AG09319 (cell line): Measurements from ENCODE around the gene SEMA3F.
A peak's percentile ranks its signal among the peaks of the same experiment; 100 is the strongest.

ENCODE experiments used
- DNase-seq: peaks from one replicate; pipeline ENCODE4 v3.0.0-alpha.2; 2010; ENCODE audit warnings: low read depth; ENCODE audit errors: extremely low read depth
- TF ChIP-seq, protein P1 (sequence below): IDR thresholded peaks from 2 replicates; pipeline ENCODE4 v1.5.1; 2011; ENCODE audit warnings: low read depth, mild to moderate bottlenecking, inconsistent platforms, low read length, moderate library complexity

Gene SEMA3F

GRCh38 chr3:50237754-50238548 lies 82.8 kb downstream of the SEMA3F start:
- peak; percentile 52 for DNase-seq
- TF ChIP-seq, protein P1, sequence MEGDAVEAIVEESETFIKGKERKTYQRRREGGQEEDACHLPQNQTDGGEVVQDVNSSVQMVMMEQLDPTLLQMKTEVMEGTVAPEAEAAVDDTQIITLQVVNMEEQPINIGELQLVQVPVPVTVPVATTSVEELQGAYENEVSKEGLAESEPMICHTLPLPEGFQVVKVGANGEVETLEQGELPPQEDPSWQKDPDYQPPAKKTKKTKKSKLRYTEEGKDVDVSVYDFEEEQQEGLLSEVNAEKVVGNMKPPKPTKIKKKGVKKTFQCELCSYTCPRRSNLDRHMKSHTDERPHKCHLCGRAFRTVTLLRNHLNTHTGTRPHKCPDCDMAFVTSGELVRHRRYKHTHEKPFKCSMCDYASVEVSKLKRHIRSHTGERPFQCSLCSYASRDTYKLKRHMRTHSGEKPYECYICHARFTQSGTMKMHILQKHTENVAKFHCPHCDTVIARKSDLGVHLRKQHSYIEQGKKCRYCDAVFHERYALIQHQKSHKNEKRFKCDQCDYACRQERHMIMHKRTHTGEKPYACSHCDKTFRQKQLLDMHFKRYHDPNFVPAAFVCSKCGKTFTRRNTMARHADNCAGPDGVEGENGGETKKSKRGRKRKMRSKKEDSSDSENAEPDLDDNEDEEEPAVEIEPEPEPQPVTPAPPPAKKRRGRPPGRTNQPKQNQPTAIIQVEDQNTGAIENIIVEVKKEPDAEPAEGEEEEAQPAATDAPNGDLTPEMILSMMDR: 0 out of 2 replicates have a peak, but pooled peaks have one; percentile 0

- TF ChIP-seq, protein P1: 0 out of 2 replicates have a peak, but pooled peaks have one; percentile 0
- no peak for DNase-seq
Observed at GRCh38 chr3:50238549-50239026, 83.5 kb downstream of the SEMA3F start.
